ENCODE data around the gene NMRK2.

NMRK2 gene

GRCh38 chr19:3981736-3982681 is 49.1 kb downstream of the NMRK2 start:
- DNase-seq (ENCODE audit: low read depth in 2 of 2): no peak

- DNase-seq (ENCODE audit: low read depth in 2 of 2): no peak
Observed at GRCh38 chr19:3982701-3983541, 50.1 kb downstream of the NMRK2 start.

GRCh38 chr19:3983542-3983914 is 50.7 kb downstream of the NMRK2 start:
- no peak for DNase-seq (ENCODE audit: low read depth in 2 of 2)

GRCh38 chr19:3983936-3984583 is 51.2 kb downstream of the NMRK2 start:
- DNase-seq (ENCODE audit: low read depth in 2 of 2): no peak

- no peak for DNase-seq (ENCODE audit: low read depth in 2 of 2)
Observed at GRCh38 chr19:3984584-3984907, 51.7 kb downstream of the NMRK2 start.

GRCh38 chr19:3984908-3985642 is 52.2 kb downstream of the NMRK2 start, which contains the start of gene EEF2:
EEF2 (minus strand) TSS chr19:3985463; CDS start chr19:3985380, 83 bp downstream.
- peak; percentile 83 to 84 for DNase-seq (ENCODE audit: low read depth in 2 of 2)

DNA sequence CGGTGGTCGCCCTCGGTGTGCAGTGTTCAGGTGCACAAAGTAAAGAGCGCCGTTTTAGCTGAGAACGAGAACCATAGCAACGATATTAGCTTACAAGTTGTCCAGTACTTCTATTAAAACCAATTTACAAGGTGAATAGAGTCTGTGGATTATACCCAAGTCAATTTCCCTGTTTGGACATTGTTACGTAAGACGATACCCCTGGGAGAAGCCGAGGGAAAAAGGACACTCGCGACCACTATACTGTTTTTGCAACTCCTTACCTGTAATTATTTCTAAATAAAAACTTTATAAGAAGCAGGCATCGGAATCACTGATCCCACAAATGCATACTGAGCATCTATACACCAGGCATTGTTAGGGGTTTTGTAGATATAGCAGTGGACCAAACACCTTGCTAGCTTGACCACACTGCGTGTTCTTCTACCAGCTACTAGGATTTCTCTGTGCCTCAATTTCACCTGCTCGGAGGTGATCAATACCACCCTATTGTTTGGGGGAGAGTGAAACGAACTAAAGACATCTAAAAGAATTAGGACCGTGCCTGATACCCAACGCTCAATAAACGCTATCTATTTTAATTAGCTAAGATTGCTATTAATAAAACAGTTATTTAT is 52.9 kb downstream of the NMRK2 start:
- no peak for DNase-seq (ENCODE audit: low read depth in 2 of 2)

DNA sequence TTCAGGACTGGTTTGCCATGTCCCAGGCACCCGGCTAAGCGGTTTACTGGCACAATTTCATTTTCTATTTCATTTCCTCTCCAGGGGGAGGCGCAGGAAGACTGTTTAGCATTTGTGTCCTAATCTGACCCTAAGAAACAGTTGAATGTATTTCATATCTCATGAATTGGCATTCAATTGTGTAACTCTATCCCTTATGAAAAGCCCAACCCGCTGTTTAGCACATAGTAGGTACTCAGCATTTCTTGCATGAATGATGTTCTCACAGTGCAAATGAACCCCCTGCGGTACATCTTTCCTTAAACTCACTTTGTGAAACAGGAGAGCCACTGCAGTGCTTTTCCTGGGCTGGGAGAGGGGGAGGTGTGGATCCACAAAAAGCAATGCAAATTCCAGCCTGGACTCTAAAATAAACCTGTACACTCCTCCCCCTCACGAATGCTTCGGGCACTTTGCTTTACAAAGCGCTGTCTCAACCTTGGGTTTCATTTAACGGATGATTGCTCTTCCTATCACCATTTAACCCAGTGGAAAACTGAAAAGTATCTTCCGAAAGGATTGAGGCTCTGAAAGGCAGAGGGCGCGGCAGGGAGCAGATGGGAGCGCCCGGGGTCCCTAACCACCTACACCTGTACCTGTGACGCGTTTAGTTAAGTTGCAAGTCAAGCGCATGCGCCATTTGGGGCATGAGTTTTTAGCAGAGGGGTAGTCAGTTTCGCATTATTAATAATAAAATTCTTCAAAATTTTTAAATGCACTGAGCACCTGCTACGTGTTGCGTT is 53.6 kb downstream of the NMRK2 start:
- peak in 1 of 2 donors; percentile 28 for DNase-seq (ENCODE audit: low read depth in 2 of 2)

DNA sequence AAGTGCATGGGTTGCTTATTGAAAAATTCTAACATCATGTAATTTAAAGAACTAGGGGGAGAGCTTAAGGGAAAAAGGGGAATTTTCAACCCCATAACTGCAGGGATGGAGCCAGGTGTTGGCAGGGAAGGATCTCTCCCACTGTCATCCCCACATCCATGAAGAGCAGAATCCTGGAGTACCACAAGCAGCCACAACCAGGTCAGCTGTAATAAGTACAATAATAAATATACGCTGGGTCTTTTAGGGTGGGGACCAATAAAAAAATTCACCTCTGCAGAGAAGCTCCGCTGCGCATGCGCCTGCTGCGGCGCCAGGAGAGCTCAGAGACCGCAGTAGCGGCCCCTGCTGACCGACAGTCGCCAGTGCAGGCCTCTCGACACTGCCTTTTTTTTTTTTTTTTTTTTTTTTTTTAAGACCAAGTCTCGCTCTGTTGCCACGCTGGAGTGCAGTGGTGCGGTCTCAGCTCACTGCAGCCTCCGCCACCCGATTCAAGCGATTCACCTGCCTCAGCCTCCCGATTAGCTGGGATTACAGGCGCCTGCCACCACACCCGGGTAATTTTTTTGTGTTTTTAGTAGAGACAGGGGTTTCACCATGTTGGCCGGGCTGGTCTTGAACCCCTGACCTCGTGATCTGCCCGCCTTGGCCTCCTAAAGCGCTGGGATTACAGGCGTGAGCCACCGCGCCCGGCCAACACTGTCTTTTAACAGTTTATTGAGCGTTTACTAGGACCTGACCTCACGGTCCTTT is 54.9 kb downstream of the NMRK2 start:
- peak; percentile 75 to 83 for DNase-seq (ENCODE audit: low read depth in 2 of 2)

DNA sequence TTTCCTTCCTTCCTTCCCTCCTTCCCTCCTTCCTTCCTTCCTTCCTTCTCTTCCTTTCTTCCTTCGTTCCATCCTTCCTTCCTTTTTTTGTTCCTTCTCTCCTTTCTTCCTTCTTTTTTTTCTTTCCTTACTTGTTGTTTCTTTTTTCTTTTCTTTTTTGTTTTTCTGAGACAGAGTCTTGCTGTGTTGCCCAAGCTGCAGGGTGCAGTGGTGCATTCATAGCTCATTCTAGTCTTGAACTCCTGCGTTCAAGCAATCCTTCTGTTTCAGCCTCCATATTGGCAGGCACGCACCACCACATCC is 57.9 kb downstream of the NMRK2 start:
- no peak for DNase-seq (ENCODE audit: low read depth in 2 of 2)
